ENCODE measurements around the gene PKN1. TPM values are rescaled to one million over a fixed set of nuclear protein-coding genes. Genes with fewer than 3 reads are reported as not detected.

Gene PKN1
- total and polyA plus RNA-seq, 9 of the 15 experiments (the other 6 are each of a cell fraction or from before 2014, with no cell fraction given): 0.30 to 228 (median 77.5) TPM

- peak; percentile 15 for TF ChIP-seq PRDM10 (IDR thresholded peaks at IDR 0.05; ENCODE audit: partially characterized antibody)
- TF ChIP-seq CSDE1 (IDR thresholded peaks at IDR 0.05): no peak
- no peak for TF ChIP-seq TAF7 (tag; IDR thresholded peaks at IDR 0.05)
- no peak for TF ChIP-seq SMARCE1 (IDR thresholded peaks at IDR 0.05)
- TF ChIP-seq TEAD1 (CRISPR knock-in tag; IDR thresholded peaks at IDR 0.05): 0 out of 4 replicates have a peak, but pooled peaks of 1 of the 2 experiments have one; percentile 5
- TF ChIP-seq BRD4 (IDR thresholded peaks at IDR 0.05): no peak
- no peak for TF ChIP-seq CBFA2T2 (conservative IDR thresholded peaks at IDR 0.05)
- TF ChIP-seq POLR2AphosphoS2 (IDR thresholded peaks at IDR 0.05; ENCODE audit: low read length): 0 out of 2 replicates have a peak, but pooled peaks have one; percentile 19
- 0 out of 2 replicates have a peak, but pooled peaks have one; percentile 36 for TF ChIP-seq ELF2 (CRISPR knock-in tag; IDR thresholded peaks at IDR 0.05)
- peak; percentile 84 for TF ChIP-seq RBBP5 (IDR thresholded peaks at IDR 0.05; ENCODE audit: borderline replicate concordance, insufficient read depth, low read length, poor library complexity, severe bottlenecking)
- no peak for TF ChIP-seq ZBTB9 (CRISPR knock-in tag; IDR thresholded peaks at IDR 0.05)
- no peak for TF ChIP-seq ZNF134 (CRISPR knock-in tag; conservative IDR thresholded peaks at IDR 0.05)
- TF ChIP-seq PHB (CRISPR knock-in tag; IDR thresholded peaks at IDR 0.05): peak; percentile 67; the same call in 1 of the 2 replicates
- TF ChIP-seq ZNF175 (CRISPR knock-in tag; IDR thresholded peaks at IDR 0.05; ENCODE audit: low read depth): no peak
- TF ChIP-seq MLLT1 (IDR thresholded peaks at IDR 0.05): 0 out of 4 replicates have a peak, but pooled peaks of 1 of the 2 experiments have one; percentile 3
- TF ChIP-seq ZC3H4 (CRISPR knock-in tag; IDR thresholded peaks at IDR 0.05; ENCODE audit: borderline replicate concordance): peak; percentile 15; the same call in 1 of the 2 replicates
- no peak for TF ChIP-seq ZBTB1 (CRISPR knock-in tag; IDR thresholded peaks at IDR 0.05; ENCODE audit: borderline replicate concordance, low read depth)
These were observed 84.3 kb downstream of the PKN1 start (continued) for GRCh38 chr19:14517446-14517839.
